Measurements from ENCODE around the gene PCTP.

GRCh38 chr17:55704401-55704800 lies 46.5 kb upstream of the PCTP start:
- no peak for TF ChIP-seq POLR2A (IDR thresholded peaks at IDR 0.05)
- no peak for TF ChIP-seq CTCF (IDR thresholded peaks at IDR 0.05)

Measured in testis (tissue), 2 donors.